HG02798 (cell line): Measurements from ENCODE around the gene PMPCB.
"Not testable (repeated sequence)": the region's sequence is repeated elsewhere in the genome, so short reads cannot be mapped to it uniquely, and the experiment has no call there.

Experiments used
- ATAC-seq: cut with Tn5 transposase; IDR thresholded peaks from one replicate; pipeline ENCODE4 v1.9.1; 2021; ENCODE audit warnings: mild to moderate bottlenecking; ENCODE audit not compliant: unreplicated experiment, poor library complexity

Gene PMPCB, protein sequence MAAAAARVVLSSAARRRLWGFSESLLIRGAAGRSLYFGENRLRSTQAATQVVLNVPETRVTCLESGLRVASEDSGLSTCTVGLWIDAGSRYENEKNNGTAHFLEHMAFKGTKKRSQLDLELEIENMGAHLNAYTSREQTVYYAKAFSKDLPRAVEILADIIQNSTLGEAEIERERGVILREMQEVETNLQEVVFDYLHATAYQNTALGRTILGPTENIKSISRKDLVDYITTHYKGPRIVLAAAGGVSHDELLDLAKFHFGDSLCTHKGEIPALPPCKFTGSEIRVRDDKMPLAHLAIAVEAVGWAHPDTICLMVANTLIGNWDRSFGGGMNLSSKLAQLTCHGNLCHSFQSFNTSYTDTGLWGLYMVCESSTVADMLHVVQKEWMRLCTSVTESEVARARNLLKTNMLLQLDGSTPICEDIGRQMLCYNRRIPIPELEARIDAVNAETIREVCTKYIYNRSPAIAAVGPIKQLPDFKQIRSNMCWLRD

DNA sequence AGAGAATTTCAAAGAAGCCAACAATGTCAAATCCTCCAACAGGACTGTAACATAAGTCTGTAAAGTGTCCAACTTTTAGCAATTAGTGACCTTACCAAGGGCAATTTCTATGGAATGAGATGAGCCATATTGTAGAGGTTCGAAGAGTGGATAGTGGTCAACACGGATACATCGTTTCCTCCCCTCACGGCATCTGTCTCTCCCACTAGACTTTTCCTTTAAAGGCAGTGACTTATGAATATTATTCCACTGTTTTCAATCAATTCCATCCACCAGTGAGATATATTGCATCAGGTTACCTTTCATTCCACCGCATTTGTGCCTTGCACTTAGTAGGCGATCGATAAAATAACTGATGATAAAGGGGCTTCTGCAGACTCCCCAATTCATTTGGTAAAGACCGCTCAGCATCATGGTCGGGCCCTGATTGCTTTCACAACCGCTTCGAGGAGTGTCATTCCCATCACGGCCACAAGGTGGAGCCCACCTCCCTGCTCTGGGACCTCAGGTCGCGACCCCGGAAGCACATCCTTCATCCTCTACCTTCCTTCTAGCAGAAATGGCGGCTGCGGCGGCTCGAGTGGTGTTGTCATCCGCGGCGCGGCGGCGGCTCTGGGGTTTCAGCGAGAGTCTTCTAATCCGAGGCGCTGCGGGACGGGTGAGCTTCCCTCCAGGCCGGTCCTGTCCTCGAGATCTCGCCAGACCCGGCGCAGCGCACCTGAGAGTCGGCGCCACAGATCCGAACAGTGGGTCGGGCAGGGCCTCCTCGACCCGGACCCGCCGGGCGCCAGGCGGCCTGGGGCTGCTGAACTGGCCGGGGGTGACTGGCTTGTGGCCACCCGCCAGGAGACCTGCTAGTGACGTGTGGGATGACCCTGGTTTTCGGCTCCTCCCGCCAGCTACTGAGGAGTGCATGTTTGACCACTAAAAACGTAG is at the start of gene PMPCB:
PMPCB (plus strand) TSS at position 535 of the 936 bp plus-strand sequence; CDS start at position 560, 25 bp downstream.
- ATAC-seq = peak; percentile 95

DNA sequence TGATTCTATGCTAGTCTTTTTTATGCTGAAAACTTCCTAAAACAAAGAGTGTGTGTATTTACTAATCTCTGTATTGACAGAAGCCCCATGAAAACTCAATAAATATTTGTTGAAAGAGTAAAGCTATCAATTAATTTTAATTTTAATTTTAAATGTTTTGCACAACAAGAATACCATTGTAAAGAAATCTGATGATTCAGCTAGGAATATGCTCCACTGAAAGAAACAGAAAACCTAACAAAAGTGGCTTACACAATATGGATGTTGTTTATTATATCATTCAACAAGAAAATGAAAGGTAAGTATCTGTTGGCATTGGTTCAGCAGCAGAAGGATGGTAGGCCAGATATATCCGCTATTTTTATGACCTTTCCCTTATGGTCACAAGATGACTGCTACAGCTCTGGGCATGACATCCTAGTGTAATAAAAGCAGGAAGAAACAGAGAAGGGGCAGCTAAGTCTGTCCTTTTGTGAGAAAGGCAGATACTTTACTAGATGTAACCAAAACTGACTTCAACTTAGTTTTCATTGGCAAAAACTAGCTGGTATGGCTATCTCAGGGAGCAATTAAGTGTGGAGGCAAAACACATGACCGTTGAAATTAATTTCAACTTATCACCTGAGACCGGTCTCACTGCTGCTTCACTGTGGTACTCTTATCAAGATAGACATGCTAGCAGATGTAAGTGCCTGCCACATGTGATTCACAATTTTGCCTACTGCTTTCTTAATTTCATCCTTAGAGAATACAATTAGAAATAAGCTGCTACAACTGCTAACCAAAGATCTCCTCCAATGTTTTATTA is 43.3 kb upstream of the PMPCB start:
- not testable (repeated sequence) for ATAC-seq

DNA sequence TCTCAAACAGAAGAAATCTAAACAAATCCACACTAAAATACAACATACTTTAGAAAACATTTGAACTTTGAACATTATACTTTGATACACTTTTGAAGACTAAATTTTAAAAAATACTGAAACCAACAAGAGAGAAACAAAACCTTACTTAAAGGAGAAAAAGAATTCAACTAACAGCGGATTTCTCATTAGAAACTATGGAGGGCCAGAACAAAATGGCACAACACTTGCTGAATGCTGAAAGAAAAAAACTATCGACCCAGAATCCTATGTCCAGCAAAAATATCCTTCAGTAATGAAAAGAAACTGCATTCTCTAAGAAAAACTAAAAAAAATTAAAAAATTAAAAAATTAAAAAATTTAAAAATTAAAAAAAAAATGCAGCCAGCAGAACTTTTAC is 33.2 kb upstream of the PMPCB start:
- ATAC-seq = not testable (repeated sequence)

DNA sequence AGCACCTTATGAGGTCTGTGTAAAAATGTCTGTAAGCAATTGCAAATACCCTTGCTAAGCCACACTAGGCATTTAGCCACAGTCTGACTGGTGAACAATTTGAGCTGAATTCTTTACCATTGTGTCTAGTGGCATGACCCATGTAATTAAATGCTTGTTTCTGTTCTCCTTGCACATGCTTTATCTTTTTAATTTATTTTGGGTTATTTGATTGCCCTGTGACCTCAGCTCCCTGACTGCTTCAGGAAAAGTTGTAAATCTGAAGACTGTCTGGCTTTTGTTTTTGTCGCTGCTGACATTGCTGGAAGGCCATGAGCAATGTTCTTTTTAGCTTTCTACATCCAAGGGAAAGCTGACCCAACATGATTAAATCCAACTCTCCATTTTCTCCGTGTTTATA is 31.0 kb upstream of the PMPCB start:
- ATAC-seq = not testable (repeated sequence)

DNA sequence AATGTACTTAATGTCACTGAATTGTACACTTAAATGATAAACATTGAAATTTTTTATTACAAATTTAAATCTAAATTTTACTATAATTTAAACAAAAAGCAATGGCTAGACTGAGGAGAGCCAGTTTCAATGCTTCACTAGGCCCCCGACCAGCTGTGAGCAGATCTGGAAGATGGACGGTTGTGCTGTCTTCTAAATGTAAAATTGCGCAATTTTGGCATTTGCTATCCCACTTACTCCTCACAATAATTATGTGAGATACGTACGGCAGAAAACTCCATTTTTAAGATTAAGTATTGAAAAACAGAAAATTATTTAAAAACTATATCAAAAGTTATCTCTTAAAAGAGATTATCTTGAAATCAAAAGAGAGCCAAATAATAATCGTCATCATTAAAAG is 23.9 kb upstream of the PMPCB start:
- not testable (repeated sequence) for ATAC-seq

DNA sequence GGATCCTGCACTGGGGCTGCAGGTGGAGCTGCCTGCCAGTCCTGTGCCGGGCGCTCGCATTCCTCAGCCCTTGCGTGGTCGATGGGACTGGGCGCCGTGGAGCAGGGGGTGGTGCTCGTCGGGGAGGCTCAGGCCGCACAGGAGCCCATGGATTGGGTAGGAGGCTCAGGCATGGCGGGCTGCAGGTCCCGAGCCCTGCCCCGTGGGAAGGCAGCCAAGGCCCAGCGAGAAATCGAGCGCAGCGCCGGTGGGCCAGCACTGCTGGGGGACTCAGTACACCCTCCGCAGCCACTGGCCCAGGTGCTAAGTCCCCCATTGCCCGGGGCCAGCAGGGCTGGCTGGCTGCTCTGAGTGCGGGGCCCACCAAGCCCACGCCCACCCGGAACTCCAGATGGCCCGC is 22.4 kb upstream of the PMPCB start:
- ATAC-seq = not testable (repeated sequence)

DNA sequence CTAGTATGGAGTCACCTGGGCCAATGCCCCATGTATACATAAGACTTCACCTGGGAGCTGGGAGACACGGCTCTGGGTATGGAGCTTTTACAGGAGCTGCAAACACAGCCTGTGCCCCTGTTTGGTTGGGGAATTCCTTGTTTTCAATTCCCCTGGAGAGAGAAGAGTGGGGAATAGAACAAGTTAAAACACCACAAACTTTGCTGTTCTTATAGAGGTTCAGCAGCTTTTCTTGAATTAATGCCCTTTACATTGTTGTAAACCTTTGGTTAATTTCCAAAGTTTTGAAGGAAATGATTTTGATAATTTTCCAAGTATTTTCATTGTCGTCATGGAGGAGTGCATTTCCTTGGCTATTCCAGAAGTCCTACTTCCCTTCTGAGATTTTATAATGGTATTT is 19.0 kb upstream of the PMPCB start:
- ATAC-seq = not testable (repeated sequence)

DNA sequence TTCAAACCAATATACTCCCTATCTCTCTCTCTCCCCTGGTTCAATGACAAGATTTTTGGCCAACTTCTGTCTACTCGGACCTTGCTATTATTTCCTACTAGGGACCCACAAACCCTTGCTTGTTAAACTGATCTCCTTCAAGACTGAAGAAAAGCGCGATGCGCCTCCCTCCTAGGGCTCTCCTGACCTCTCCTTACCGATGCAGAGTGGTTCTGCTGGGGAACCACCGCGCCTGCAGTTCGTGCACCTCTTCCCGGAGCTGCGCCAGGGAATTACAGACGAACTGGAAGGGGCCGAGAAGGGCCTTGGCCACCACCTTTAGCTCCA is 17.6 kb upstream of the PMPCB start:
- peak; percentile 34 for ATAC-seq

DNA sequence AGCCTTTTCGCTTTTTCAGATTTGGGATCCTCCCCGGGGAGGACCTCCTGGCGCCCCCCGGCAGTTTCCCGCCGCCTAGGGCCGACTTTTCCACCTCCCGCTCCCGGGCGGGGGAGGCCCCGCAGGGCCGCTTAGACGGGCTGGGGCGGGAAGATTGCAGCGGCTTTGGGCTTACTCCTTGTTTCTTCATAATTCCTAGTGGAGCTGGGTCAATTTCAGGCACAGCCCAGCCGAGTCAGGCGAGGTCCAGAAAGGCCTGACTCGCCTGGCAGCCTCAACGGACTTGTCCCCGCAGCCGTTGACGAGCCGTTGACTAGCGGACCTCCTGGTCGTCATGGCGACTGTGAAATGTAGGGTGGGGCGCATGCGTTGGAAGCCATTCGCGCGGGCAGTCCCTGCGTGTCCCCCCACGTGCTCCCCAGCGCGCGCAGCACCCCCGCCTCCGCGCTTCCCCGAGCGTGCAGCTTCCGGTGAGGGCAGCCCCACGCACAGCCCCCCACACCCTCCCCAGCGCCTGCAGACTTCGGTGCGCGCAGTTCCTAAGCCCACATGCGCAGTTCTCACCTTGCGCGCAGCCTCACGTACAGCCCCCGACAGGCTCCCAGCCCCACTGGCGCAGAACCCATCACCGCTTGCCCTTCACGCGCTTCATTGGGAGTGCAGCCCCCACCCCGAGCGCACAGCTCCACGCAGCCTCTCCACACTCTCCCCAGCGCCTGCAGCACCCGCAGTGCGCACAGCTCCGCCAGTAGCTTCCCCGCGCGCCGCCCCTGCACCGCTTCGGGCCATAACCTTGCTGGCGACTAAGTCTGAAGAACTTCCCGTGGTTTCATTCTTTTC is 17.1 kb upstream of the PMPCB start:
- ATAC-seq = peak; percentile 97

DNA sequence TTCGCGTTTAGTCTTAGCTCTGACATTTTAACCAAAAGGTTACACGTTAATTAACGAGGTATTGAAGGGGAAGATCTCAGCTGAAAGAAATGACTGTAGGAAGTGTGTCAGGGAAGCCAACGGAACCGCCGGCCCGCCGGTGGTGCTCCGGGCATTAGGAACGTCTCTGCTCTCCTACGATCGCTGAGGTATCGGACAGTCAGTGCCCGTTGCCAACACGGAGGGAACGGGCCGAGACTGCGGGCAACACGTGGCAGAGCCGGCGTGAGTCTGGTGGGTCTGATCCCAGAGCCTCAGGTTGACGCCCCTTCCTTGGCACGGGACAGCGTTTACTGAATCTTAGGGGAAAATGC is 16.5 kb upstream of the PMPCB start:
- ATAC-seq = peak; percentile 17

DNA sequence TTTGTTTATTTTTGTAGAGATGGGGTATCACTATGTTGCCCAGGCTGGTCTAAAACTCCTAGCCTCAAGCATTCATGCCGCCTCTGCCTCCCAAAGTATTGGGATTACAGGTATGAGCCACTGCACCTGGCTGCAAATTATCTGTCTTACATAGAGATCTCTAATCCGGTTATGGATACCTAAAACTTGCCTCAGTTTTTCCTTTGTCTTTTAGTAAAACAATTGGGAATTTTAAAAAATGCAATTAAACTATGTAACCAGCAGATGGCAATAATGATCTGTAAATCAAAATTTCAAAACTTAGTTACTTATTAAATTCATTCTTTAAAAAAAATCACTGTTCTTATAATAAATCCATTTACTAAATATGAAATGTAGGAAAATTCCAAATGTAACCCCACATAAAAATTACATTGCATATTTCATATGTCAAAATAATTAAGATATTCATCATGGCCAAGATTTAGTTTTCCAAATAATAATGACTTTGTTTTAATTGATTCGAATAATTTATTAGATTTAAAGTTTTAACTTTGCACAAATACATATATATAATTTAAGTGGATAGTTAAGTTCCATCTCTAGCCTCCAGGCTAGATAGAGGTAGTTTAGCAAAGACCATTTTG is 14.3 kb upstream of the PMPCB start:
- ATAC-seq = not testable (repeated sequence)

DNA sequence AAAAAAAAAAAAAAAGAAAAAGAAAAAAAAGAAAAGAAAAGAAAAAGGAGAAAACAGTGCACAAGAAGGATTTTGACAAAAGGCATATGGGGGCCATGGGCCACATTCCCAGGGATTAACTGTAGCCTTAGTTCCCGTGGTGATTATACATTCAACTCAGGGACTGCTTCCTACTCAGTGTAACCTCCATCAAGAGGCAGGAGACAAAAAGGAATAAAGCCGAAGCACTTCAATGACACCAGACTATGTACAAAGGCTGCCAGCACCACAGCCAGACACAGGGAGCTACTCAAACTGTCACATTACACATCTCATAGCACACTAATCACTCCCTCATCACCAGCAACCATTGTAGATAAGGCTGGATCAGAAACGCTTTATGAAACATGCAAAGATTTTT is 5.1 kb upstream of the PMPCB start:
- ATAC-seq = no peak

DNA sequence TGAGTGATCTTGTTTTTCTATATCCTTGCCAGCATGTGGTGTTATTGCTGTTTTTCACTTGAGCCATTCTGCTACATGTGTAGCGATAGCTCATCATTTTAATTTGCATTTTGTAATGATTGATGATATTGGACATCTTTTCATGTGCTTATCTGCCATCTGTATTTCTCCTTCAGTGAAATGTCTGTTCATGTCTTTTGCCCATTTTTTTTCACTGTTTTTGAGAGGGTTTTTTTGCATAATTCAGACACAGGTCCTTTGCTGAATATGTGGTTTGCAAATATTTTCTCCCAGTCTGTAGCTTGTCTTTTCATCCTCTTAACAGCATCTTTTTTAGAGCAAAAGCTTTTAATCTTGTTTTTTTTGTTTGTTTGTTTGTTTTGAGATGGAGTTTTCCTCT is 3.7 kb upstream of the PMPCB start:
- ATAC-seq = no peak

DNA sequence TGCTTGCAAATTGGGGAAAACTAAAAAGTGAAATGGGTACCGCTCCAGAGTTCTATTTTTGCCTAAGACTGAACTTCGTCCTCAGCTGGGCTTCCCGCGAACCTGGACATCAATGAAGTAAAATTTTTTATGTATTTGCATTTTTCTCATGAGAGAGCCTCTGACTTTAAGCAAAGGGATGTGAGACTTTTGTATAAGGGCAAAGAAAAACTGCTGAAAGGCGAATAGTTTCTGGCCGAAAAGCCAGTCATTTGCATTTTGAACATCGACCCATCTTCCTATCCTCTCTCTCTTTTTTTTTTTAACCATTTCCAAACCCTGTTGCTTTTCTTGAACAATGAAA is 573 bp downstream of the PMPCB start:
- no peak for ATAC-seq

DNA sequence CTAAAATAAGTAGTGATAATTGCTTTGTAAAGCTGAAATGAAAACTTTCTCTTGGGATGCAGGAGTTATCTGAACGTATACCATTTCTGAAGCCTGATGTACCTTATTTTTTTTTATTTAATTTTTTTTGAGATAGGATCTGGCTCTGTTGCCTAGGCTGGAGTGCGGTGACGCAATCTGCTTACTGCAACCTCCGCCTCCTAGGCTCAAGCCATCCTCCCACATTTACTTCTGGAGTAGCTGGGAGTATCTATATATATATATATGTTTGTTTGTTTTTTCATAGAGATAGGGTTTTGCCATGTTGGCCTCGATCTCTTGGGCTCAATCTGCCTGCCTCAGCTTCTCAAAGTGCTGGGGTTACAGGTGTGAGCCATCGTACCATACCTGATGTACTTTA is 2.4 kb downstream of the PMPCB start:
- no peak for ATAC-seq

DNA sequence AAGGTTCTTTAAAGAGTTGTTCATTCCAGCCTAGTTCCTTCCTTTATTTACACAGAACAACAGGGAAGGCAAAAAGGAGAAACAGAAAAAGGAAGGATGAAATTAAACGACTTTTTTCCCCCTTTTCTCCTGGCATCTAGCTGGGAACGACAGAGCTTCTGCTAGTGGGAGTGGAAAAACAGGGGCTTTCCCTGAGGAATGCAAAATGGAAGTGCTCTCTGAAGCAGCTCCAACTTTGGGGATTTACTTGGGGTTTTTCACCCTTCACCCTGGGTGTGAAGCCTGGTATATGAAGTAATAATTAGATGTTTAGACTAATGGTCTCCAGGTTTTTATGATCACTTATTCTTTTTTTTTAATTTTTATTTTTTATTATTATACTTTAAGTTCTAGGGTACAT is 4.2 kb downstream of the PMPCB start:
- no peak for ATAC-seq

DNA sequence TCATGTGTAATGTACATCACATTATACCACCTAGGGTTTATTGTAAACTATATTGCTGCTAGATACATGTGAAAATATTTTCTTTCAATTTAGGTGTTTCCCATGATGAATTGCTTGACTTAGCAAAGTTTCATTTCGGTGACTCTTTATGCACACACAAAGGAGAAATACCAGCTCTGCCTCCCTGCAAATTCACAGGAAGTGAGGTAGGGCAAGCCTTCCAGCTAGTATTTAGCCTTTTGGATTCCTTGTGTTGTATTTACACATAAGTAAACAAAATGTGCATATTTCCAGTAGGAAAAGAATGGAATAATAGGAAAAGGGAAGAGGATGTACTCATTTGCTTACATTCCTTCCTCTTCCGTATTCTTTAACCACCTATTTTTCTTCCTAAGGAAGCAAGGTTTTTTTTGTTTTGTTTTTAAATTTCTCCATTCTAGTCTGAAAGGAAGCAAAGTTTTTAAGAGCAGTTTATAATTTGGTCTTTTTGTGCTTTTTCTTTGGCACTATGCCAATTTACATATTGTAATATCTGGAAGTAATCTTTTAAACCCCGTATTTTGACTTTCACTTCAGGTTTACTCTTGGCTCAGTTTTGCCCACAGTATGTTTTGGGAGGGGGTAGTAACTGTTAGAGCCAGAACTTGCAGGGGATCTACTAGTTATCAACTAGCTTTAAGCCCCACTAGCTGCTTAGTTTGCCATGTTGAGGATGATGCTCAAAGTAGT is 10.4 kb downstream of the PMPCB start:
- no peak for ATAC-seq

DNA sequence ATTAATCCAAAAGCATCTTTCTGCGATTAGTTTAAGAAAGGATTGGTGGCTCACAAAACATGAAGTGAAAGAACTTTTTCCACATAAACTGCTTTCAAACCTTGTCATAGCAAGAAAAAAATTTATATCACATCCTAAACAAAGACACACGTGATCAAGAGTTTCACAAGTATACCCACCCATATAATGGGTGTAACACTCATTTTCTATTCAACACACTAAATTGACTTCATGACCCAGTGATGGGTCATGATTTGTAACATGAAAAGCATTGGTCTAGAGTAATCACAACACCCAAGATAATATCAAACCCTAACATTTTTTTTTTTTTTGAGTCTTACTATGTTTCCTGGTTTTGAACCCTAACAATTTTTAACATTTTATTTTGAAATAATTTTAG is 17.6 kb downstream of the PMPCB start:
- ATAC-seq = no peak
